Mesenchymal stem cell (in vitro differentiated cells and primary cell): Measurements from ENCODE around the gene ZC3H6.

Experiments
- DNase-seq: peaks from one replicate; pipeline ENCODE4 v3.0.0-alpha.2; 2013
- H2AFZ ChIP-seq: one replicate; pipeline ENCODE4 v1.6.1; 2013; ENCODE audit warnings: low read depth, mild to moderate bottlenecking, control low read depth, inconsistent platforms, low read length, moderate library complexity
- H2AK5ac ChIP-seq: 2 replicates; pipeline ENCODE4 v1.6.1; 2013; ENCODE audit warnings: low read length, moderate library complexity, mild to moderate bottlenecking, inconsistent platforms; ENCODE audit not compliant: severe bottlenecking
- H2BK120ac ChIP-seq: one replicate; pipeline ENCODE4 v1.6.1; 2013; ENCODE audit warnings: low read depth, mild to moderate bottlenecking, inconsistent platforms, low read length, moderate library complexity
- H2BK12ac ChIP-seq, 2 experiments: one replicate each; pipeline ENCODE4 v1.6.1; 2013; ENCODE audit warnings: inconsistent platforms in 2 of 2, low read length in 2 of 2, mild to moderate bottlenecking in 2 of 2, moderate library complexity in 2 of 2, control low read depth in 1 of 2
- H2BK15ac ChIP-seq: one replicate; pipeline ENCODE4 v1.6.1; 2013; ENCODE audit warnings: mild to moderate bottlenecking, low read depth, inconsistent platforms; ENCODE audit not compliant: poor library complexity, severe bottlenecking
- H2BK5ac ChIP-seq: 2 replicates; pipeline ENCODE4 v1.6.1; 2013; ENCODE audit warnings: low read depth, mild to moderate bottlenecking, low read length, control low read depth, inconsistent platforms; ENCODE audit not compliant: poor library complexity, severe bottlenecking
- H3K14ac ChIP-seq, 2 experiments: one replicate each; pipeline ENCODE4 v1.6.1; 2013; ENCODE audit warnings: inconsistent platforms in 2 of 2, low read length in 2 of 2, control low read depth in 1 of 2, mild to moderate bottlenecking in 1 of 2, moderate library complexity in 1 of 2
- H3K18ac ChIP-seq, 2 experiments: one replicate each; pipeline ENCODE4 v1.6.1; 2013; ENCODE audit warnings: inconsistent platforms in 2 of 2, low read length in 2 of 2, control low read depth in 1 of 2, low read depth in 1 of 2, mild to moderate bottlenecking in 1 of 2
- H3K23ac ChIP-seq, 2 experiments: one replicate each; pipeline ENCODE4 v1.6.1; 2013; ENCODE audit warnings: inconsistent platforms in 2 of 2, low read length in 2 of 2, mild to moderate bottlenecking in 2 of 2, moderate library complexity in 2 of 2, control low read depth in 1 of 2
- H3K27ac ChIP-seq: 2 replicates; pipeline ENCODE4 v1.5.1; 2013; ENCODE audit warnings: mild to moderate bottlenecking, moderate library complexity, low read length, control low read depth, inconsistent platforms; ENCODE audit not compliant: poor library complexity, severe bottlenecking
- H3K27me3 ChIP-seq, 2 experiments: 2 replicates each; pipeline versions ENCODE4 v1.6.1 to v1.7.0; 2013; ENCODE audit warnings: low read length in 2 of 2, mild to moderate bottlenecking in 2 of 2, moderate library complexity in 2 of 2, control low read depth in 1 of 2, inconsistent platforms in 1 of 2; ENCODE audit not compliant: control insufficient read depth in 1 of 2, insufficient read depth in 1 of 2
- H3K36me3 ChIP-seq, 2 experiments: 2 replicates each; pipeline versions ENCODE4 v1.6.1 to v1.7.0; 2013; ENCODE audit warnings: low read length in 2 of 2, control low read depth in 1 of 2, inconsistent platforms in 1 of 2, low read depth in 1 of 2, mild to moderate bottlenecking in 1 of 2; ENCODE audit not compliant: insufficient read depth in 2 of 2, control insufficient read depth in 1 of 2
- H3K4ac ChIP-seq, 2 experiments: one replicate each; pipeline ENCODE4 v1.6.1; 2013; ENCODE audit warnings: inconsistent platforms in 2 of 2, low read length in 2 of 2, mild to moderate bottlenecking in 2 of 2, moderate library complexity in 2 of 2, control low read depth in 1 of 2, low read depth in 1 of 2
- H3K4me1 ChIP-seq: 2 replicates; pipeline ENCODE4 v1.6.1; 2013; ENCODE audit warnings: low read depth, low read length, control low read depth; ENCODE audit not compliant: control insufficient read depth, insufficient read depth
- H3K4me2 ChIP-seq: 2 replicates; pipeline ENCODE4 v1.6.1; 2013; ENCODE audit warnings: low read length, mild to moderate bottlenecking, inconsistent platforms; ENCODE audit not compliant: poor library complexity, severe bottlenecking
- H3K4me3 ChIP-seq, 2 experiments: 2 replicates each; pipeline versions ENCODE4 v1.5.1 to v1.7.0; 2013; ENCODE audit warnings: low read length in 2 of 2, mild to moderate bottlenecking in 2 of 2, control low read depth in 1 of 2, low read depth in 1 of 2; ENCODE audit not compliant: insufficient read depth in 1 of 2
- H3K79me1 ChIP-seq: replicated peaks from 2 replicates; pipeline ENCODE4 v1.6.1; 2013; ENCODE audit warnings: mild to moderate bottlenecking, control low read depth, low read length, inconsistent platforms; ENCODE audit not compliant: poor library complexity, severe bottlenecking
- H3K9ac ChIP-seq: 2 replicates; pipeline ENCODE4 v1.7.0; 2013; ENCODE audit warnings: mild to moderate bottlenecking, low read length, moderate library complexity
- H3K9me3 ChIP-seq: 2 replicates; pipeline ENCODE4 v1.7.0; 2013; ENCODE audit warnings: mild to moderate bottlenecking, low read length; ENCODE audit not compliant: control insufficient read depth
- H4K8ac ChIP-seq: one replicate; pipeline ENCODE4 v1.6.1; 2013; ENCODE audit warnings: inconsistent platforms, mild to moderate bottlenecking, low read length, moderate library complexity
- H4K91ac ChIP-seq: one replicate; pipeline ENCODE4 v1.6.1; 2013; ENCODE audit warnings: mild to moderate bottlenecking, low read length, inconsistent platforms
- whole genome bisulfite sequencing: methylation state at CpG from one replicate; pipeline ENCODE4 v1.1.7; 2013; ENCODE audit warnings: mixed read lengths; 5-methylcytosine and 5-hydroxymethylcytosine counted together

Gene ZC3H6

GRCh38 chr2:112242384-112242783 is 33.0 kb upstream of the ZC3H6 start:
- H2BK5ac ChIP-seq = no peak overlapping the region
- no peaks in the 10 kb centered on the region for H3K4me1 ChIP-seq
- no peaks in the 10 kb centered on the region for H3K9me3 ChIP-seq
- no peaks in the 10 kb centered on the region for H3K27me3 ChIP-seq
- no peak overlapping the region for H2BK120ac ChIP-seq
- H3K23ac ChIP-seq = no peak overlapping the region
- no peak overlapping the region for H2AFZ ChIP-seq
- H2BK12ac ChIP-seq = no peak overlapping the region
- H4K91ac ChIP-seq = no peak overlapping the region
- H3K14ac ChIP-seq = no peak overlapping the region
- no peak overlapping the region for H4K8ac ChIP-seq
- 100% methylated on average over 1 of the region's 3 CpGs for WGBS
- H3K36me3 ChIP-seq = peaks cover 7 to 34% of the 10 kb centered on the region in 2 experiments
- H3K79me1 ChIP-seq = peaks cover 3% of the 10 kb centered on the region
- H3K4me3 ChIP-seq = no peak overlapping the region
- H3K4me2 ChIP-seq = no peak overlapping the region
- H3K9ac ChIP-seq = no peak overlapping the region
- no peak for DNase-seq
- H3K4ac ChIP-seq = no peak overlapping the region
- no peak overlapping the region for H3K27ac ChIP-seq
- no peak overlapping the region for H2BK15ac ChIP-seq
- H2AK5ac ChIP-seq = no peak overlapping the region
- no peak overlapping the region for H3K18ac ChIP-seq

GRCh38 chr2:112243233-112243632 is 32.2 kb upstream of the ZC3H6 start:
- no peak overlapping the region for H4K8ac ChIP-seq
- no peak overlapping the region for H3K4ac ChIP-seq
- H3K27me3 ChIP-seq = no peaks in the 10 kb centered on the region
- H4K91ac ChIP-seq = no peak overlapping the region
- no peak overlapping the region for H3K4me2 ChIP-seq
- peaks cover 1% of the 10 kb centered on the region for H3K79me1 ChIP-seq
- no peaks in the 10 kb centered on the region for H3K4me1 ChIP-seq
- H3K18ac ChIP-seq = no peak overlapping the region
- H3K9ac ChIP-seq = no peak overlapping the region
- no peak overlapping the region for H3K4me3 ChIP-seq
- H2BK5ac ChIP-seq = no peak overlapping the region
- H3K23ac ChIP-seq = no peak overlapping the region
- peaks cover 9 to 38% of the 10 kb centered on the region in 2 experiments for H3K36me3 ChIP-seq
- H2BK15ac ChIP-seq = no peak overlapping the region
- no peak overlapping the region for H2AFZ ChIP-seq
- no peak overlapping the region for H3K27ac ChIP-seq
- no peak overlapping the region for H2AK5ac ChIP-seq
- H2BK120ac ChIP-seq = no peak overlapping the region
- no CpG with 5 or more reads among the region's 4 CpGs for WGBS
- H2BK12ac ChIP-seq = no peak overlapping the region
- H3K14ac ChIP-seq = no peak overlapping the region
- DNase-seq = no peak
- no peaks in the 10 kb centered on the region for H3K9me3 ChIP-seq

- Histone ChIP-seq H3K27ac (no peak overlapping the region), H3K4me2 (no peak overlapping the region)
Observed at GRCh38 chr2:112244854-112245253, 30.5 kb upstream of the ZC3H6 start.

GRCh38 chr2:112251271-112251670 is 24.1 kb upstream of the ZC3H6 start:
- no peaks in the 10 kb centered on the region for H3K9me3 ChIP-seq
- 93% methylated on average over 3 of the region's 3 CpGs for WGBS
- H3K23ac ChIP-seq = no peak overlapping the region

More at GRCh38 chr2:112244854-112245253, 30.5 kb upstream of the ZC3H6 start:
- Histone ChIP-seq H3K4ac (no peak overlapping the region), H2BK12ac (no peak overlapping the region), H2BK120ac (no peak overlapping the region), H3K4me1 (no peaks in the 10 kb centered on the region), H3K9ac (no peak overlapping the region), H4K91ac (no peak overlapping the region), H3K79me1 (peaks cover 1% of the 10 kb centered on the region), H3K27me3 (no peaks in the 10 kb centered on the region), H2AFZ (no peak overlapping the region), H3K36me3 (peaks cover 9 to 48% of the 10 kb centered on the region in 2 experiments), H3K18ac (no peak overlapping the region), H3K14ac (no peak overlapping the region), H3K9me3 (no peaks in the 10 kb centered on the region), H3K23ac (no peak overlapping the region), H2BK5ac (no peak overlapping the region), H3K4me3 (no peak overlapping the region), H2AK5ac (no peak overlapping the region), H2BK15ac (no peak overlapping the region), H4K8ac (no peak overlapping the region)
- WGBS = 100% methylated on average over 1 of the region's 1 CpG
- no peak for DNase-seq

More at GRCh38 chr2:112251271-112251670, 24.1 kb upstream of the ZC3H6 start:
- Histone ChIP-seq H4K8ac (no peak overlapping the region), H2BK5ac (no peak overlapping the region), H3K79me1 (peaks cover 9% of the 10 kb centered on the region), H3K36me3 (peaks cover 6 to 23% of the 10 kb centered on the region in 2 experiments), H3K14ac (no peak overlapping the region), H3K27ac (no peak overlapping the region), H2BK15ac (no peak overlapping the region), H3K9ac (no peak overlapping the region), H2BK120ac (no peak overlapping the region), H3K4me3 (no peak overlapping the region), H4K91ac (no peak overlapping the region), H2AFZ (no peak overlapping the region), H3K4me2 (no peak overlapping the region), H2BK12ac (no peak overlapping the region), H2AK5ac (no peak overlapping the region), H3K4me1 (no peaks in the 10 kb centered on the region), H3K27me3 (no peaks in the 10 kb centered on the region), H3K4ac (no peak overlapping the region), H3K18ac (no peak overlapping the region)
- no peak for DNase-seq
